H1 (cell line): ENCODE data around the gene GNAQ. TPM values are rescaled to one million over a fixed set of nuclear protein-coding genes. Genes with fewer than 3 reads are reported as not detected.

Experiments
- CHD7 ChIP-seq: fragments of 300-600 bp; sonication (generic); IDR thresholded peaks from 2 replicates; pipeline ENCODE4 v1.7.1; 2012; ENCODE audit warnings: low read length, moderate library complexity, mild to moderate bottlenecking, inconsistent platforms; ENCODE audit not compliant: insufficient replicate concordance
- GABPA ChIP-seq: IDR thresholded peaks from 2 replicates; pipeline ENCODE4 v1.6.1; 2011; ENCODE audit warnings: mild to moderate bottlenecking, low read length, moderate library complexity, borderline replicate concordance; ENCODE audit not compliant: insufficient read depth
- KDM4A ChIP-seq: IDR thresholded peaks from one replicate; pipeline ENCODE4 v1.7.1; 2012; ENCODE audit warnings: low read depth, mild to moderate bottlenecking, moderate library complexity, low read length, inconsistent platforms; ENCODE audit not compliant: severe bottlenecking
- TAF1 ChIP-seq: IDR thresholded peaks from 2 replicates; pipeline ENCODE4 v1.6.1; 2011; ENCODE audit warnings: mild to moderate bottlenecking, low read depth, low read length
- polyA plus RNA-seq, 7 experiments: library from polyadenylated mRNA; depleted of rRNA in 3 of 7; stranded (reverse) in 5 of 7; unstranded in 2 of 7; fragments of >200 nt in 5 of 7; fragments of 200-250 nt in 2 of 7; gene quantifications; 1 replicate in 5 of 7; 2 replicates in 1 of 7; 4 replicates in 1 of 7; pipeline versions ENCODE4 v1.2.1 to v1.2.3, GENCODE V29; 2011 to 2013; ENCODE audit warnings: missing spikeins in 2 of 7, mixed read lengths in 2 of 7
- total RNA-seq: library from RNA; stranded (reverse); fragmentation: NEBNext Ultra II Directional; extraction: Animal tissue kit (Norgen Biotek cat#: 25700); gene quantifications from 2 replicates; pipeline ENCODE4 v1.2.1, GENCODE V29; 2021

GNAQ gene
- total and polyA plus RNA-seq, 2 of the 8 experiments (the other 6 are each of a cell fraction or from before 2014, with no cell fraction given) = 22.8 to 63.8 TPM

- TF ChIP-seq CHD7 (no peak), KDM4A (no peak), TAF1 (no peak), GABPA (no peak)
Measured at GRCh38 chr9:77731008-77731698, 300.5 kb downstream of the GNAQ start (continued).
